GM23248 (cell line): ENCODE results near the gene PRKAR2A.

ENCODE experiments used
- EZH2 ChIP-seq: fragments of 200-600 bp; sonication (generic); IDR thresholded peaks from 2 replicates; pipeline ENCODE4 v1.6.1; 2018; ENCODE audit warnings: antibody characterized with exemption, mild to moderate bottlenecking; ENCODE audit not compliant: insufficient read depth, poor library complexity, severe bottlenecking
- EZH2phosphoT487 ChIP-seq: fragments of 200-600 bp; sonication (generic); IDR thresholded peaks from 2 replicates; pipeline ENCODE4 v1.6.1; 2018; ENCODE audit warnings: antibody characterized with exemption, moderate library complexity, mild to moderate bottlenecking, low read depth; ENCODE audit not compliant: insufficient read depth

DNA sequence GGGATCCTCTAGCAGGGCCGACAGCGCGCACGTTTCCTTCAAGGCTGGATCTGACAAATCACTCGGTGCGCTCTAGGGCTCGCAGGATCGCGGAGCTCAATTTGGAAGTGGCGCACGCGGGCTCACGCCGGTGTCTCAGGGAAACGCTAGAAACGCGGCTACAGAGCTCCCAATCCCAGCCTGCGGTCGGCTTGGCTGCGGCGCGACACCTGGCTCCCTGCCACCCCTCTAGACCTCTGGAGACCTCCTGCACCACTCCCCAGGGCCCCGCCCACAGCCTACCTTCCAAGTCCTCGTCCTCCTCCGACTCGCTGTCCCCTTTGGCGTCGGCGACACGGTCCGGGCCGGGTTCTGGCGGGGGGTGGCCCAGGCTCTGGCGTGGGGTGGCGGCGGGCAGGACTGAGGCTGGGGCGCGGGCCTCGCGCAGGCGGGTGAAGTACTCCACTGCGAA lies 596 bp downstream of the PRKAR2A start:
- TF ChIP-seq EZH2 (no peak), EZH2phosphoT487 (no peak)
